Endothelial cell of hepatic sinusoid (primary cell): ENCODE measurements around the gene FAM124B.

Source experiments
- in situ Hi-C: cut with HindIII; loops from 2 replicates; pipeline ENCODE4 v1.10.0; 2017; ENCODE audit warnings: low sequenced_read_pairs

Gene FAM124B, protein sequence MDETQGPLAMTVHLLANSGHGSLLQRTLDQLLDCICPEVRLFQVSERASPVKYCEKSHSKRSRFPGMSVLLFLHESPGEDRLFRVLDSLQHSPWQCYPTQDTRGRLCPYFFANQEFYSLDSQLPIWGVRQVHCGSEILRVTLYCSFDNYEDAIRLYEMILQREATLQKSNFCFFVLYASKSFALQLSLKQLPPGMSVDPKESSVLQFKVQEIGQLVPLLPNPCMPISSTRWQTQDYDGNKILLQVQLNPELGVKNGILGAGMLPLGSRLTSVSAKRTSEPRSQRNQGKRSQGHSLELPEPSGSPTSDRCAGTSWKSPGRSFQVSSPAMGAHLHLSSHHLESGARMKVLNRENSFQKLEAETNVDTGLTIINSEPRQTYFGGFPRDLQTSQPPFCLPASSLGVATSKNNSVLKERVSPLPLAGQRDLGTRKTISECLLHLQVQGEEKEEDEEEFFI

DNA sequence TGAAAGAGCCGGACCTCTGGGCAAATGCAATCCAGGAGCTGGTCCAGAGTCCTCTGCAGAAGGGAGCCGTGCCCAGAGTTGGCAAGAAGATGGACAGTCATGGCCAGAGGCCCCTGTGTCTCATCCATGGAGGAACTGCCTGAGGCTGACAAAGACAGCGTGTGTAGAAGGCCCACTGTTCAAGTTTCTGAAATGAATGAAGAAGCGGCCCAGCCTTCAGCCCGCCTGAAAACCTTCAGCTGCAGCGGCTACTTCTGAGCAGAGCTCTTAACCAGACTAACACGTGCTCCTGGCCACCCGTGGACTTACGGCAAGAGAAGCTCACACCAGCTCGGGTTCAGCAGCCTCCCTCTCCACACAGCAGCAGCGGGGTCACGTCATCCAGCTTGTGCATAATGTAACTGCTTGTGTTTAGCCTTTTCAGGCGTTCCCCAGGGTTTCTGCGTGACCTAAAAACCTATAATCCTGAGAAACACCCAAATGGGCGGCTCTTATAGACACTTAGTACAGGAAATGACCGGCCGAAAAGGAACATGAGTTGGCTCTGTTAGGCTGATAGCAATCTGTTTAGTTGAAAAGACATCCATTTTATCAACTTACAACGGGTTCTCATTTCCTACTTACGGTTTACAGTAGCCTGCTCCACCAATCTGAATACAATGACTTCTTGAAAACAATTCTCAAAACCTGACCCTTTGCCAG lies at the start of gene FAM124B:
TSS of gene FAM124B (minus strand) at position 467 of the 702 bp plus-strand sequence. CDS start at position 128, 339 bp downstream.
- in situ Hi-C loops: no loop called here

DNA sequence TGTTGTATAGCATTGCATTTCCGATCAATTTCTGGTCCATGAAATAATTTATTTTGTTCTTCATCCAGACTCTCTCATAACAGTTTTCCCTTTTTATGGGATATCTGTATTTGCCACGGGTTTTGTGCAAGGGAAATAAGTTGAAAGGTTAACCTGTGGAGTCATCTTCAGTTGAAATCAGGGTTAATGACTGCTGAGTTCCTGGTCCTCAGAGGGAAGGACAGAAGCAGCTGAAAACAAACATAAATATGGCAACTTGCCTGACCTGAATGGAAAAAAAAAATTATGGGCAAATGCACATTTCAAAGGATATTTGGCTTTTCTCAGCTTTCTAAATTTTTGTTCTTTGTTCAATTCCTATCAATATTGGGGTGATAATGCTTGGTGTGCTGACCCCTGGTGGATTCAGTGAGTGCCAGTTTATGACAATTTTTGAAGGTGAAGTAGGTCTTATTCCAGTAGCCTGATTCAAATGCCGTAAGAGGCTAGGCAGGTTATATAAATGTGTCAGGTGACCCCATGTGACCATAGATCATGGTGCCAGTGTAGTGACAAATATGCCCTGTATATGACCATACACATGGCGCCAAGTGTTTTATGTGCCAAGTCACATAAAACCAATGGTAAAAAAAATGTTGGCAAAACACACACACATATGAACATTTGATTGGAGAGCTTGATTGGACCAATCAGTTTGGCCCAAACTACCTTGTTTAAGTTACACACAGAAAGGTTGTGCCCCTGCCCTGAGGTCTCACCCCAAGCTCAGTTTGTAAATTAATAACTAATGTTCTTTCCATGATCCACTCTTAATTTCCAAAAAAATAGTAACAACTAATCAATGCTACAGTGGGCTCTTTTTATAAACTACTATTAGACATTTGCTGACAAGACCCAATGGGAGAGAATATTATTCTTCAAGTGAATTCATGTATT lies 47.6 kb upstream of the FAM124B start:
- in situ Hi-C loops: no loop called here

DNA sequence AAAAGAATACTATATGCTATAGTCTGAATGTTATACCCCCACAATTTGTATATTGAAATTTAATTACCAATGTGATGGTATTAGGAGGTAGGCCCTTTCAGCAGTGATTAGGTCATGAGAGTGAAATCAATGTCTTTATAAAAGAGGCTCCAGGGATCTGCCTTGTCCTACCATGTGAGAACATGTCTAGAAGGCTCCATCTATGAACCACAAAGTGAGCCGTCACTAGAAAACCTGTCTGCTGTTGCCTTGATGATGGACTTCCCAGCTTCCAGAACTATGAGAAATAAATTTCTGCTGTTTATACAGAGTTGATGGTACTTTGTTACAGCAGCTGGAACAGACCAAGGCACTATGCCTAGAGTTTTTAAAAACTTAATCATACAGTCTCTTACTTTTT lies 46.3 kb upstream of the FAM124B start:
- in situ Hi-C loops: no loop called here

DNA sequence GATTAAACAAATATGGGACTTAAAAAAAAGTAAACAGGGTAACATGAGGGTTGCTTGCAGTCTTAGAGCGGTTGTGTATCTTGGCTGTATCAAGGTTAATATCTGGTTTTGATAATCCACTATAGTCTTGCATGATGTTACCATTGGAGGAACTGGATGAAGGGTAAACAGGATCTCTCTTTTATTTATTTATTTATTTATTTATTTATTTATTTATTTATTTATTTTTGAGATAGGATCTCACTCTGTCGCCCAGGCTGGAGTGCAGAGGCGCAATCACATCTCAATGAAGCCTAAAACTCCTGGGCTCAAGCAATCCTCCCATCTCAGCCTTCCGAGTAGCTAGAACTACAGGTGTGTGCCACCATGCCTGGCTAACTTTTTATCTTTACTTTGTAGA lies 42.9 kb upstream of the FAM124B start:
- in situ Hi-C loops: no loop called here

DNA sequence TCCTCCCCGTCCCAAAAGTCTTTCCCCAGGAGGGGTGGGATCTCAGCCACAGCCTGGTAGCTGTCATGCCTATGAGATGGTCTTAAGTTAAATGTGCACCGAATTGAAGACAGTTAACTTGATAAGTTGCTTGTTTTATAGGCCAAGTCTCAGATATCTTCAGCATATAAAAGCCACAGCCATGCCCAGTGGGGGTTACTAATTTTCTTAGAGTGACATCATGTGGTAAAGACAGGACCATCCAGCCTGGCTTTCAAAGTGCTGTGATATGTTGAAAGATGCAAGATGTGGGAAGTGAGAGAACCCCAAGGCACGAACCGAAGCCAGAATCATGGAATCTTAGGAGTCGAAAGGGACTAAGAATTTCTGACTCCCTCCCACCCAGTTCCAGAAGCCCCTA lies 42.1 kb upstream of the FAM124B start:
- in situ Hi-C loops: no loop called here

DNA sequence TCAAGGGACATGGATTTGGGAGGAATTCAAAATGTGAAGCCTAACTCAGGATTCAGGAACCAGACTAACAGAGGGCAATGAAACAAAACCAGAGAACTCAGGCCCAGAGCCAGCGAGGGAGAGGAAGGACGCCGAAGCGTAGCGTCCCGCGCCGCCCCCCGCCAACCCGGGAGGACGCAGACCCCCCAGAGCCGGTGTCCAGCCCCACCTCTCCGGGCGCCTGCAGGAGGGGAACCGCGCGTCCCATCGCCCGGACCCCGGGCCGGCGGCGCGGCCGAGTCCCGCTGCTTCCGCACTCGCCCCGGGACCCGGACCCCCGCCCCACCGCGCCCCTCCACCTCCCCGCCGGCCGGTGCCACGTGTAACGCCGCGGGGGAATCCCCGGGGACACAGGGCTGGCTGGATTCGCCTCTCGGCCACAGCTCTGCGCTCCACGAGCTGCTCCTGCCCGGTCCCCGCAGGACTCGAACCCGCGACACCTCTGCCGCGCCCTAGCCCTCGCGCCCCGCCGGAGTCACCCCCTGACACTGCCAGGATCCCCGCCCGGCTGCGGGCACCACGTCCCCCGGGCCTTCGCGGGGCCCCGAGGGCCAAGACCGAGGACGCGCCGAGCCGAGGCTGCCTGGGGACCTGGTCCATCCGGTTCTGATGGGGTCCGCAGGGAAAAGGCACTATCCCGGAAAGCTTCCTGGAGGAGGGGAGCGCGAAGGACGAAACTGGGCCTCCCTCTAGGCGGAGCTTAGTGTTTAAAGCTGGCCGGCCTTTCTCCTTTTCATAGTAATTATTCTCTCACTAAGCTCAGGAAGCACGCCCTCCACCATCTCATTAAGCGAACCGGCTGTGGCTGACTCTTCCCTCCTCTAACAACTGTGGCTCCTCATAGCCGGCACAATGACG lies 40.4 kb upstream of the FAM124B start:
- in situ Hi-C loops: no loop called here

DNA sequence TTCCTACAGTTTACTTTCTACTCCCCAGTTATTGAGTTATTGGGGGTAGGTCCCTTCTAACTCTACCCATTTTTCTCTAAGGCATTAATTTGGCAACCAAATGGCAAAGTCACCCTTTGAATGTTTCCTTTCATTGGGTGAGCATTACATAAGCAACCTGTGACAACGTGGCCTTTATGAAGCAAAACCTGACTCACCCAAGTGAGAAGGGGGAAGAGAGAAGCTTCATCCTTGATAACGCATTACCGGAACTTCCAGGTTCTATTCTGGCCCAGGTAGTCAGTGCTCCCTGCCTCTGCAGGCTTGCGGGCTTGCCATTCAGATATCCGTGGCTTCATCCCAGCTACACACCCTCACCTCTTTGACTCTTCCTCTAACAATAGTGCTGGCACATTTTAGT lies 39.1 kb upstream of the FAM124B start:
- in situ Hi-C loops: no loop called here

DNA sequence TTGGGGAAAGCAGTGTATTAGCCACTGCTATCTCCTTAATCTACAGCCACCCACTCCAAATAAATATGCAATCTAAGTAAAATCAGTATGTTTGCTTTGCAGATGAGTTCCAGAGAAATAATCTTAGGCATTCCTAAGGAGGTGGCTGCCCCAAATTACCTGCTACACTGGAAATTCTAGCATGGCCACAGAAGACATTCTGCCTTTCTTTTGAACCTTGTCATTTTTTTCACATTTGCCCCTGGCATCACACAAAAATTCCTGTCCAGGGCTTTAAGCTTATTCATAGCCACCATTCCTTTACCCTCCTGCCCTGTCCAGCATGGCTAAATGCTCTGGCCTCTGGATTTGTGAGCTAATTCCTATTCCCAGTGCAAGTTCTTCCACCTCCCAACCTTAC lies 36.8 kb upstream of the FAM124B start:
- in situ Hi-C loops: no loop called here

DNA sequence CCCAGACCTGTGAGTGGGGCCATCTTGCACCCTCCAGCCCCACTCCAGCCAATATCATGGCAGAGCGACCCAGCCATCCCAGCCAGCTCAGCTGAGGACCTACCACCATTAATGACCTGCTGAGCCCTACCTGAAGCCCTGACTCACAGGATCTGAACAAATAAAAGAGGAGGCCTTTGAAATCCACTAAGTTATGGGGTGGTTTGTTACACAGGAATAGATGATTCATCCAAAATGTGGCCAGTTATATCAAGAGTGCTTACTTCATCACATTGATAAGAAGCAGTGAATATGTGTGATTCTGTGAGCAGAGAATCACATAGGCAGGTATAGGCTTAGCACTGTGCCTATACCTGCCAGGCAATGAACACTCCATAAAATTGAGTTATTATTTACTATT lies 34.7 kb upstream of the FAM124B start:
- in situ Hi-C loops: no loop called here

DNA sequence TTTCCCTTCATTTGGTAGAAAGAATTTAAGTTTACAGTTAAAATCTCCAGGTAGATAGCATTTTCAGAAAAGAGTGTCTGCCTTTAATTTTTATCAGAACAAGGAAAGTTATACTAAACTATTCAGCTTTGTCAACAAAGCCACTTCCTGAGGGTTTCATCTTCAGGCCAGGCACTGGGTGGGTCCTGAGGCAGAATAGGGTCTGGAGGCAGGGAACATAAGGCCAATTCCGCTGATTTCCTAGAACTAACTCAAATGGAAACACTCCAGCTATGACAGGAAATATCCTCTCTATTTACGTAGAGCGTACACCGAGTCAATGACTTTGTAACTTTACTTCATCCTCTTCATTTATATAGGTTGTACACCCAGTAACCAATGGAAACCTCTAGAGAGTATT lies 32.7 kb upstream of the FAM124B start:
- in situ Hi-C loops: no loop called here

DNA sequence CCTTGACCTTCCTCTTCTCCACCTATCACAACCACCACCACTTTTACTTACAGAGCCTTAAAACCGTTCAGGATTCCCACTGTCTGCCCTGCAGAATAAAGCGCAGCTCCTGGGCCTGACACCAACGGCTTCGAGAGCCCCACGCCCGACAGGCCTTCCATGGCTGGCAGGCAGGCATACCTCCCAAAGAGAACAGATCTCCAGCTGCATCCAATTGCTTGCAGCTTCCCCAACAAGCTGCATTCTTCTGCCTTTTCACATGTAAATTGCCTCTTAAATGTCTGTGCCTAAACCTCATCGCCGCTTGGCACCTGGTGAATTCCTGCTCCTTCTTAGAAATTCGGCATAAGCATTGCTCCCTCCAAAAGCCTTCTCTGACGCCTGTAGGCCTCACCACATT lies 31.5 kb upstream of the FAM124B start:
- in situ Hi-C loops: no loop called here

DNA sequence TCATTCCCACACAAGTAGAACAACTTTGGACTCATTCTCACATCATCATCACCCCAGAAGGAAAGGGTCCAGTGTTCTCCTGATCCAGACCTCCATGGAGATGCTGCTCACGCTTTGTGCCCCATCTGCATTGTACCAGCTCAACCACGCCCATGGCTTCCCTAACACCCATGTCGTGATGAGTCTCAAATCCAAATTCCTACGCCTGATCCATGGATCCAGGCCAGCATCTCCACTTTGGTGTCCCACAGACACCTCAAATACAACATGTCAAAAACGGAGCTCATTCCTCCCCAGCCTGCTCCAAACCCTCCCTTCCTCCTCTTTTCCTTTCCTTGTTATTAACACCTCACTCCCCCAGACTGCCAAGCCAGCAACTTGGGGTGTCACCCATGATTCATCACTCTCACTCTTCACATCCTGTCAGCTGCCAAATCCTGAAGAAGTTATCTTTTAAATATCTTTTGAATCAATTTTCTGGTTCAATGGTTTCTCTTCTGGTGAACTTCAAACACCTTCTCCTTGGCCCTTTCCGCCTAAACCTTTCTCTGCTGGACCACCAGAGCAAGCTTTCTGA lies 30.2 kb upstream of the FAM124B start:
- in situ Hi-C loops: no loop called here

DNA sequence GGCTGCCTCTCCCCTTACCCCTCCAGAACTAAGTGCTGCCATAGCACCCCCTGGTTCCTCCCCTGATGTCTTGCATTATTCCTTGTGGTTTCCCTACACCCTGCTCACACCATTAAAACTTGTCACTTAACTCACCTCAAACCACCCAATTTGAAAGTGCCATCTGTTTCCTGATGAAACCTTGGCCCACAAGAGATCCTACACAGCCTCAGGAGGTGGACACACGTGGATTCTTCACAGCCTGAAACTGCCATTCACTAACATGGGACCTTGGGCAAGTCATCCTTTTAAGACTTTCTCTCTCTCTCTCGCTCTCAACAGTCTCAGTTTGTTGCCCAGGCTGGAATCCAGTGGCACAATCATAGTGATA lies 27.5 kb upstream of the FAM124B start:
- in situ Hi-C loops: no loop called here

DNA sequence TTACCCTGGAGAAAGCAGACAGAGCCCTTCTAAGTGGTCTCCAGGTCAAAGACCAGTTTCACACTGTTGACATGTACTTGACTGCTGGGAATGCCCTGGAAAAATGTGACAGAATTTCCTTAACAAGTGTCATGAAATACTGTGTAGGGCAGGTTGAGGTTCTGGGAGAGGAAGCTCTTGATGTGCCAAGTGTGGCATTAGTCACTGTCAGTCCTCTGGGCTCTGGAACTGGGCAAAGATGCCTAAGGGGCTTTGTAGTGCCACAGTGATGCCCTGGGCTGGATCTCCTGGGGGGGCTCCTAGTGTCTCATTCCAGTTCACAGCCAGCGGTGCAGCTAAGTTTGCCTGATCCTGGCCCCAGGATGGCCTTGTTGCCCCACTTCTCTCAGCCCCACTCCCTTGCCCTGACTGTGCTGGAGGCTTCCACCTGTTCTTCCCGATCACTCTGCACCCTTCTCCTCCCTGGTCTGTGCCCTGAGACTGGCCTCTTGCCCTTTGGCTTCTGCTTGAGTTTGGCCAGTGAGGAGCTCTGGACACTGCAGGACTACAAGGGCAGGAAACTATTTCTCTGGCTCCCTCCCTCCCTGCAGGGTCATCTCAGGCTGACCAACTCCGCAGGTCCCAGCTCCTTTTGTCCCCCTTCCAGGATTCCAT lies 27.0 kb upstream of the FAM124B start:
- in situ Hi-C loops: no loop called here

DNA sequence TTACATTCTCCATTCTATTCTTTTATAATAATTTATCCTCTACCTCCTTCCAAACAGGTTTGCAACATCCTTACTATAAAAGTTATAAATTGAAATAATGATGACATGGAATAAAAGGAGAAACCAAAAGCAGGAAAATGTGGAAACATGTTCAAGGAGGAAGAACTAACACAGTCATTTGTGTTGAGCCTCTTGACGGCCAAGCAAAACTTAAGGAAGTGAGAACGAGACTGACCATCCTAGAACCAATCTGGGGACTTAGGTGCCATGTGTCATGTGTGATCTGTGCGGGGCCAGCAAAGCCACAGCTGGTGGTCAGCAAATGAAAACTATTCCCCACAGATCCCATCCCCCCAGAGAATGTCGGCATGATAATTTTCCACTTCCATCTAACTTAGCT lies 25.6 kb upstream of the FAM124B start:
- in situ Hi-C loops: no loop called here

DNA sequence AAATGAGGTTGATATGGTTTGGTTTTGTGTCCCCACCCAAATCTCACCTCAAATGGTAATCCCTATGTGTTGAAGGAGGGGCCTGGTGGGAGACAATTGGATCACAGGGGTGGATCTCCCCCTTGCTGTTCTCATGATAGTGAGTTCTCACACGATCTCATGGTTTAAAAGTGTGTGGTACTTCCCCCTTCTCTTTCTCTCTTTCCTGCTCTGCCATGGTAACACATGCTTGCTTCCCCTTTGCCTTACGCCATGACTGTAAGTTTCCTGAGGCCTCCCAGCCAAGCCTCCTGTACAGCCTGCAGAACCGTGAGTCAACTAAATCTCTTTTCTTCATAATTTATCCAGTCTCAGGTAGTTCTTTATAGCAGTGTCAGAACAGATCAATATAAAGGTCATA lies 24.7 kb upstream of the FAM124B start:
- in situ Hi-C loops: no loop called here

DNA sequence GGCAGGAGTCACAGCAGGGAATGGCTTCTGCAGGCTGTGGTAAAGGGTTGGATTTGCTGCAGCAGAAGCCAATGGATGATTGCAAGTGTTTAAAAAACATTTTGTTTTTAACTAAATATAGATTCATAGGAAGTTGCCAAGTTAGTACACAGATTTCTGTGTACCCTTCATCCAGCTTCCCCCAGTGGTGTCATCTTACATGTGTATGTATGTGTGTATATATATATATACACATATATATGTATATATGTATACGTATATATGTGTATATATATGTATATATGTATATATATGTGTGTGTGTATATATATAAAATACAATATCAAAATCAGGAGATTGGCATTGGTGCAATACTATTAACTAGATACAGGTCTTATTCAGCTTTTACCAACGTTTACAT lies 19.2 kb upstream of the FAM124B start:
- in situ Hi-C loops: no loop called here

DNA sequence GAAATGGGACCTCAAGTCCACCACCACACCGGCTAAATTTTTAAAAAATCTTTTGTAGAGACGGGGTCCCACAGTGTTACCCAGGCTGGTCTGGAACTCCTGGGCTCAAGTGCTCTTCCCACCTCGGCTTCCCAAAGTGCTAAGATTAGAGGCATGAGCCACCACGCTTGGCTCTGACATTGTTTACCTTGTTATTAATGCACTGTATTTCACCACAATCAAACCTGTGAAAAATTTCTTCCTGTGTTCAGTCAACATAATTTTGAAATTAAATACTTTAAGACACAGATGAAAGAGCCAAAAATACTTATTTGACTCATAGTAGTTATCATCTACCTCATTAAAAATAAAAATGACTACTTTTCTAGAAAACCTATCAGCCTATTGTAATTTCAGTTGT lies 16.0 kb upstream of the FAM124B start:
- in situ Hi-C loops: no loop called here

DNA sequence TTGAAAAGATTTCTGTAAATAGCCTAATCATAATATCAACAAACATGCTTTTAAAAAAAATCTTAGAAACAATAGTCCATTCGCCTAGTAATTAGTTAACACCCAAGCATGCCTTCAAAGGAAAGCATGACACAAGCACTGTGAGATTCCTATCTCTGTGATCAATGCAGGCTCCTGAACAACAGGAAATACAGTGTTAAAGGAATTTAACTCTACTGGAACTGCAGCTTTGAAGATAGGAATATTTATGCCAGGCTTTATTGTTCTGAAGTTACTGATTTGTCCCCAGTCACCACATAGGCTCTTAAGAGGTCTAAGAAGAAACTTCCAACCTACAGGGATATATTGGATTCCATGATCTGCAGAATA lies 15.4 kb upstream of the FAM124B start:
- in situ Hi-C loops: no loop called here
